Activated T-helper 2 cell treated with anti-CD3 and anti-CD28 coated beads, Interferon-gamma antibody, Interleukin-2, Interleukin-4, amounts not matched to agents 10 μg/mL and 5 μg/mL and 100 μg/mL, durations not matched to agents 14 hours and 24 hours and 36 hours (primary cell): ENCODE data around the gene PPFIBP2. TPM values are rescaled to one million over a fixed set of nuclear protein-coding genes. Genes with fewer than 3 reads are reported as not detected.
"Not testable (repeated sequence)": the region's sequence is repeated elsewhere in the genome, so short reads cannot be mapped to it uniquely, and the experiment has no call there.

ENCODE experiments used
- DNase-seq: peaks from one replicate; pipeline ENCODE4 v3.0.0; 2021; ENCODE audit warnings: low spot score
- H3K27ac Mint-ChIP-seq: one replicate; pipeline ENCODE4 v1.8.0; 2021; ENCODE audit warnings: mixed read lengths
- H3K27me3 Mint-ChIP-seq: one replicate; pipeline ENCODE4 v1.8.0; 2021; ENCODE audit warnings: low read depth, mixed read lengths
- H3K36me3 Mint-ChIP-seq: one replicate; pipeline ENCODE4 v1.8.0; 2021; ENCODE audit warnings: low read depth, mixed read lengths
- H3K4me1 Mint-ChIP-seq: one replicate; pipeline ENCODE4 v1.8.0; 2021; ENCODE audit warnings: low read depth, mixed read lengths
- H3K4me3 Mint-ChIP-seq: one replicate; pipeline ENCODE4 v1.8.0; 2021; ENCODE audit warnings: low read depth, mild to moderate bottlenecking, moderate library complexity, mixed read lengths
- H3K9me3 Mint-ChIP-seq: one replicate; pipeline ENCODE4 v1.8.0; 2021; ENCODE audit warnings: mixed read lengths
- intact Hi-C: fragments of 100-400 bp; cut with micrococcal nuclease; formaldehyde crosslinking; loops from one replicate; pipeline ENCODE4 v1.15.1; 2023
- total RNA-seq: library from RNA; stranded (reverse); gene quantifications from 2 replicates; pipeline ENCODE4 v1.2.3, GENCODE V29; 2022

The PPFIBP2 gene
- total RNA-seq, 1 donor from 2014 or later: 1.1 TPM

DNA sequence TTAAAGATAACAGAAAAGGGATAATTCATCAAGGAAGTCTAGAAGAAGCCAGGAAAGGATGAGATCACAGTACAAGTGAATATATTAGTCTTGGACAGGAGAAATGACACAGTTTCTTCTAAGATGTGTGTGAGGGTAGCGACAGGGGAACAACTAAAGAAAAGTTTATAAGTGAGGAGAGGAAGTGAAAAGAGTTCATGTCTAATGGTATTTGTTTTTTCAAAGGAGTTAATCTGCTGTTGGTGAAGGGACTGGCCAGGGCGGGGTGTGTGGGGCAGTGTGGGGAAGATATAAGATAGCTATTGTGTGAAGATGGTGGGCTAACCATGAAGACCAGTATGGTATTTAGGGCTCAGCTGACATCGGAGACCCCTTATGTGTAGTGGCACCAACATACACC is 7.6 kb upstream of the PPFIBP2 start:
- Mint-ChIP-seq H3K9me3 (no peaks in the 10 kb centered on the region), H3K27me3 (peaks cover 11% of the 10 kb centered on the region), H3K4me1 (no peaks in the 10 kb centered on the region), H3K4me3 (no peak overlapping the region), H3K36me3 (no peaks in the 10 kb centered on the region), H3K27ac (no peak overlapping the region)
- intact Hi-C loops: no loop called here
- DNase-seq: no peak

- DNase-seq: no peak
- H3K36me3 Mint-ChIP-seq: no peaks in the 10 kb centered on the region
- peaks cover 11% of the 10 kb centered on the region for H3K27me3 Mint-ChIP-seq
- H3K4me1 Mint-ChIP-seq: peaks cover 8% of the 10 kb centered on the region
- H3K9me3 Mint-ChIP-seq: no peaks in the 10 kb centered on the region
- no peak overlapping the region for H3K4me3 Mint-ChIP-seq
- H3K27ac Mint-ChIP-seq: no peak overlapping the region
- intact Hi-C loops: no loop called here
Measured at GRCh38 chr11:7508087-7508486, 5.7 kb upstream of the PPFIBP2 start.

GRCh38 chr11:7509966-7510365 is 3.8 kb upstream of the PPFIBP2 start:
- no peaks in the 10 kb centered on the region for H3K9me3 Mint-ChIP-seq
- H3K4me3 Mint-ChIP-seq: no peak overlapping the region
- no peak for DNase-seq
- no peaks in the 10 kb centered on the region for H3K36me3 Mint-ChIP-seq
- H3K4me1 Mint-ChIP-seq: peaks cover 10% of the 10 kb centered on the region
- intact Hi-C loops: loop anchor here (10.0 kb wide), 1 partner anchor 475 kb away; the partner anchor contains the start of gene EIF3F
- H3K27me3 Mint-ChIP-seq: peaks cover 18% of the 10 kb centered on the region
- H3K27ac Mint-ChIP-seq: no peak overlapping the region

DNA sequence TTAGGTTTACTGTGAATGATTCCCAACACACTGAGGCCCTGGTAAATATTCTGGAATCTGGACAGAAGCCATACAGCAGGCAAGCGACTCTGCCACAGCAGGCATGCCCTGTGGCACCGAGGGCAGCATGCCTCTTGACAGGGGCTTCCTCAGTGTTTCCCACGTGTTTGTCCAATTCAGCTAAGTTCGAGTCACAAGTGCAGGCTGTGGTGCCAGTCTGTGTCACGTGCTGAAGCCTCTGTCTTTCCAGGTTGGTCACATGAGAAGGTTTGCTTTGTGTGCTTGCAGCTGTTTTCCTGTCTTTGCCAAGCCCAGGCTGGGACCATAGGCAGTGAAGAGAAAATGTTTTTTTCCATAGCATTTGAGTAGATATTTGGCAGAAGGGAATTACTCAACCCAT is 2.4 kb upstream of the PPFIBP2 start:
- Mint-ChIP-seq H3K27me3 (peaks cover 30% of the 10 kb centered on the region), H3K9me3 (no peaks in the 10 kb centered on the region), H3K4me1 (peaks cover 10% of the 10 kb centered on the region), H3K36me3 (no peaks in the 10 kb centered on the region), H3K4me3 (no peak overlapping the region), H3K27ac (no peak overlapping the region)
- no peak for DNase-seq
- intact Hi-C loops: loop anchor here (10.0 kb wide), 1 partner anchor 473 kb away; the partner anchor contains the start of gene EIF3F

DNA sequence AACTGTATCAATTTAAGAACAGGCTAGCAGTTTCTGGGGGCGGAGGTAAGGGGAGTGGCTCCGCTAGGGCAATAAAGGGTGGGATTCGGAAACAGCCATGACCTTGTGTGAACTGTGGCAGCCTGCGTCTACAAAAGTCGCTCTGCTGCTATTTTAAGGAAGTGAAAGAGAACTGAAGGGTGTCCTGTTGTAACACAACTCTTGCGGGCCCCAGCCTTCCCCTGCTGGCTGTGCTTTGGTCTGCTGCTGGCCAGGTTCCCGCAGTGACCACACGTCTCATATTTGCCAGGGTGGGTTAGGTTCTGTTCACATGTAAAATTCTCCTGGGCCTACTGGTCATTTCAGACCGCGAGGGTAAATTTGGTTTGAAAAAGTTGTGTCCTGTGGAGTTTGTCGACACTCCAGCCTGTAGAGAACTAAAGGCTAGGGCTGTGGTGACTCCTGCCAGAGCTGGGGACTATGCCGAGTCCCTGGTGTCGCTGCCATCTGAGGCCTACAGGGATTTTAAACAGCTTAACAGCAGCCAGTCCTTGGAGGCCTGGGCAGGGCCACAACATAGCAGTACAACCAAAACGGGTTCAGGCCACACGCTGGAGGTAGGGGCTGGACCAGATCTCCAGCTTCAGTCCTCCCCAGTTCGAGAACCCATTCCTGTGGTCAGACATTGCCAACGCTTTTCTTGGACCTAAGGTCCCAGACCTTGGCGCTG is 1.1 kb upstream of the PPFIBP2 start:
- Mint-ChIP-seq H3K27ac (peak overlapping the region; percentile 78), H3K4me1 (peaks cover 10% of the 10 kb centered on the region), H3K36me3 (no peaks in the 10 kb centered on the region), H3K4me3 (peak overlapping the region; percentile 88), H3K27me3 (peaks cover 33% of the 10 kb centered on the region), H3K9me3 (no peaks in the 10 kb centered on the region)
- intact Hi-C loops: loop anchor here (1.0 to 10.0 kb wide), 3 partner anchors 153 to 472 kb away; partner anchors contain the start of gene EIF3F
- no peak for DNase-seq

GRCh38 chr11:7514099-7514591 is 346 bp downstream of the PPFIBP2 start:
- peaks cover 10% of the 10 kb centered on the region for H3K4me1 Mint-ChIP-seq
- no peaks in the 10 kb centered on the region for H3K36me3 Mint-ChIP-seq

DNA sequence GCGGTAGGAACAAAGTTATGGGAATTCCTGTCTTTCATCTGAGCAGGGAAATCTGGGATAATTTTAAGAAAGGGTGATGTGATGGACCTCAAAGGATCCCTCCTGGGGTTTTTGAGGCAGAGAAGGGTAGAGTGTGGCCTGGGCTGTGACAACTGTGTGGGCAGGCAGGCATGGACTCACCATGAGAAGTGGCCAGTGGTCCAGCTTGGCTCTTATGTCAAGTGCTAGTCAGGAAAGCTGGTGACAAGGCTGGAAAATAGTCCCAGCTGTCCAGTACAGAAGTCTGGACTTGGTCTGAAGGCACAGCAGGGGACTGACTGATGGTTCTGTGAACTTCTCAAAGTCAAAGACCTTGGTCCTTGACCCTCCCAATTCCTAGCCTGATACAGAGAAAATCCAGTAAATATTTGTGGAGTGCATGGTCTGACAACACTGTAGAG is 1.7 kb downstream of the PPFIBP2 start:
- Mint-ChIP-seq H3K4me1 (peaks cover 10% of the 10 kb centered on the region), H3K27ac (no peak overlapping the region), H3K27me3 (peaks cover 30% of the 10 kb centered on the region), H3K36me3 (no peaks in the 10 kb centered on the region), H3K9me3 (no peaks in the 10 kb centered on the region), H3K4me3 (no peak overlapping the region)
- intact Hi-C loops: loop anchor here (10.0 kb wide), 1 partner anchor 469 kb away; the partner anchor contains the start of gene EIF3F
- DNase-seq: no peak

More at GRCh38 chr11:7514099-7514591, 346 bp downstream of the PPFIBP2 start:
- no peak overlapping the region for H3K27ac Mint-ChIP-seq
- no peak for DNase-seq
- H3K27me3 Mint-ChIP-seq: peaks cover 30% of the 10 kb centered on the region
- intact Hi-C loops: loop anchor here (10.0 kb wide), 1 partner anchor 471 kb away; the partner anchor contains the start of gene EIF3F
- H3K9me3 Mint-ChIP-seq: no peaks in the 10 kb centered on the region
- H3K4me3 Mint-ChIP-seq: peak overlapping the region; percentile 45

DNA sequence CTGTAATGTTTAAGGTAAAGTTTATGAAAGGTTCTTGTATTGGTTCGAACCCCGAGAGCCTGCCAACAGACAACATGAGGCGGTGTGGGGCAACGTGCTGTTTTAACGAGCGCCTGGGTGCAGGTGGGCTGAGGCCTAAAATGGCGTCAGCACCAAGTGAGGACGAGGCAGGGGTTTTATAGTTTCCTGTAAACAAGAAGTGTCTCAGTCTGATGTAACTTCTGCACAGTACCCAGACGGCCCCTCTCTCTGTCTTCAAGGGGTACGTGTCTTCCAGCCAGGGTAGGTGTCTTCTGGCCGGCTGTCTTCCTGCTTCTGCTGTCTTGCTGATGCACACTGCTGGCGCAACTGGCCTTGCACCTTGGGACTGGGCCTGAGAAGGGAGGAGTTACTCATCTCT is 2.7 kb downstream of the PPFIBP2 start:
- peaks cover 30% of the 10 kb centered on the region for H3K27me3 Mint-ChIP-seq
- peaks cover 10% of the 10 kb centered on the region for H3K4me1 Mint-ChIP-seq
- H3K36me3 Mint-ChIP-seq: no peaks in the 10 kb centered on the region
- H3K27ac Mint-ChIP-seq: no peak overlapping the region
- intact Hi-C loops: loop anchor here (10.0 kb wide), 1 partner anchor 468 kb away; the partner anchor contains the start of gene EIF3F
- H3K4me3 Mint-ChIP-seq: no peak overlapping the region
- no peak for DNase-seq
- no peaks in the 10 kb centered on the region for H3K9me3 Mint-ChIP-seq

GRCh38 chr11:7517743-7518142 is 3.9 kb downstream of the PPFIBP2 start:
- DNase-seq, H3K27ac Mint-ChIP-seq, H3K36me3 Mint-ChIP-seq, H3K4me1 Mint-ChIP-seq, H3K4me3 Mint-ChIP-seq, H3K9me3 Mint-ChIP-seq: not testable (repeated sequence)
- peaks cover 30% of the 10 kb centered on the region for H3K27me3 Mint-ChIP-seq
- intact Hi-C loops: loop anchor here (10.0 kb wide), 1 partner anchor 467 kb away; the partner anchor contains the start of gene EIF3F

GRCh38 chr11:7518811-7519562 is 5.2 kb downstream of the PPFIBP2 start:
- Mint-ChIP-seq H3K9me3 (no peaks in the 10 kb centered on the region), H3K4me1 (peaks cover 3% of the 10 kb centered on the region), H3K27me3 (peaks cover 28% of the 10 kb centered on the region), H3K4me3 (no peak overlapping the region), H3K27ac (no peak overlapping the region), H3K36me3 (no peaks in the 10 kb centered on the region)
- DNase-seq: no peak
- intact Hi-C loops: loop anchor here (10.0 kb wide), 1 partner anchor 466 kb away; the partner anchor contains the start of gene EIF3F

- intact Hi-C loops: no loop called here
- Mint-ChIP-seq H3K4me1 (peaks cover 5% of the 10 kb centered on the region), H3K9me3 (no peaks in the 10 kb centered on the region), H3K27me3 (peaks cover 23% of the 10 kb centered on the region), H3K4me3 (no peak overlapping the region), H3K36me3 (no peaks in the 10 kb centered on the region), H3K27ac (no peak overlapping the region)
- DNase-seq: no peak
Measured at GRCh38 chr11:7520011-7520942, 6.5 kb downstream of the PPFIBP2 start.

DNA sequence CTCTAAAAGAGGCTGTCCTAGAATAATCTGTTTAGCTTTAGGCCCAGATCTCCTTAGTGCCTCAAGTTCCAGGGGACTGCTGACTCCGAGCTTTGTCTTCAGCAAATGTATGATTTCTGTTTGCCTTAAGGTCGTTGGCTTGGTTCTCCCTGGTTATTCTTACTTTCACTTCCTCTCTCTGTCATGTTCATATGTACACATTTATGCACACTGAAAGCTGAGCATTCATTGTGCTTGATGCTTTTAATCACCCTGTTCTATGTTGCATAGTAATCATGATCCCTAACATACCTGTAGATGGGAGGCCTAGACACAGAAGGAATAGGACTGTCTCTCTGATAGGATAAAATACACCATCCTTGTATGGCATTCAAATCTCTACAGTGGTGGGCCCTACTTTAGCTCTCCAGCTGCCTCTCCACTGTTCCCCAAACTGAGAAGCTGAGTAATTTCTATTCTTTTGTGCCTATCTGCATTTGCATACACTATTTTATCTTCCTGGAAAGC is 7.2 kb downstream of the PPFIBP2 start:
- no peaks in the 10 kb centered on the region for H3K9me3 Mint-ChIP-seq
- H3K27ac Mint-ChIP-seq: no peak overlapping the region
- no peak for DNase-seq
- no peaks in the 10 kb centered on the region for H3K36me3 Mint-ChIP-seq
- H3K27me3 Mint-ChIP-seq: peaks cover 15% of the 10 kb centered on the region
- peaks cover 5% of the 10 kb centered on the region for H3K4me1 Mint-ChIP-seq
- intact Hi-C loops: no loop called here
- no peak overlapping the region for H3K4me3 Mint-ChIP-seq
